Amniotic stem cell (primary cell): Measurements from ENCODE around the gene RRAGC.
"Not testable (repeated sequence)": the region's sequence is repeated elsewhere in the genome, so short reads cannot be mapped to it uniquely, and the experiment has no call there.

ENCODE experiments used
- DNase-seq: peaks from one replicate; lab custom pipeline; 2025; lab: John Stamatoyannopoulos, UW

RRAGC gene

GRCh38 chr1:38815903-38816627 lies 43.5 kb downstream of the RRAGC start:
- DNase-seq, result no peak

GRCh38 chr1:38814984-38815464 lies 44.5 kb downstream of the RRAGC start:
- no peak for DNase-seq

- no peak for DNase-seq
These were observed 45.1 kb downstream of the RRAGC start for GRCh38 chr1:38814444-38814983.

GRCh38 chr1:38812981-38813380 lies 46.6 kb downstream of the RRAGC start:
- DNase-seq, result no peak

- not testable (repeated sequence) for DNase-seq
These were observed 48.1 kb downstream of the RRAGC start for GRCh38 chr1:38811466-38811865.

- DNase-seq, result no peak
These were observed 53.5 kb downstream of the RRAGC start for GRCh38 chr1:38806090-38806489.

- DNase-seq, result no peak
These were observed 54.5 kb downstream of the RRAGC start for GRCh38 chr1:38805036-38805435.

- no peak for DNase-seq
These were observed 55.3 kb downstream of the RRAGC start for GRCh38 chr1:38804062-38804886.

GRCh38 chr1:38803647-38804046 lies 55.9 kb downstream of the RRAGC start:
- no peak for DNase-seq

GRCh38 chr1:38800720-38801671 lies 58.6 kb downstream of the RRAGC start:
- DNase-seq, result no peak

GRCh38 chr1:38793299-38793698 lies 66.3 kb downstream of the RRAGC start:
- no peak for DNase-seq

GRCh38 chr1:38791892-38792291 lies 67.7 kb downstream of the RRAGC start:
- no peak for DNase-seq

GRCh38 chr1:38791164-38791515 lies 68.4 kb downstream of the RRAGC start:
- no peak for DNase-seq

- DNase-seq, result no peak
These were observed 69.0 kb downstream of the RRAGC start for GRCh38 chr1:38790422-38791163.

GRCh38 chr1:38789498-38790169 lies 69.9 kb downstream of the RRAGC start:
- no peak for DNase-seq

GRCh38 chr1:38788341-38789336 lies 70.9 kb downstream of the RRAGC start:
- DNase-seq, result no peak
